GM19438 (cell line): ENCODE data around the gene PAGE2B.
"Not testable (repeated sequence)": the region's sequence is repeated elsewhere in the genome, so short reads cannot be mapped to it uniquely, and the experiment has no call there.

Experiments used
- ATAC-seq: cut with Tn5 transposase; IDR thresholded peaks from one replicate; pipeline ENCODE4 v1.9.1; 2021; ENCODE audit warnings: low read depth; ENCODE audit not compliant: unreplicated experiment

PAGE2B gene

DNA sequence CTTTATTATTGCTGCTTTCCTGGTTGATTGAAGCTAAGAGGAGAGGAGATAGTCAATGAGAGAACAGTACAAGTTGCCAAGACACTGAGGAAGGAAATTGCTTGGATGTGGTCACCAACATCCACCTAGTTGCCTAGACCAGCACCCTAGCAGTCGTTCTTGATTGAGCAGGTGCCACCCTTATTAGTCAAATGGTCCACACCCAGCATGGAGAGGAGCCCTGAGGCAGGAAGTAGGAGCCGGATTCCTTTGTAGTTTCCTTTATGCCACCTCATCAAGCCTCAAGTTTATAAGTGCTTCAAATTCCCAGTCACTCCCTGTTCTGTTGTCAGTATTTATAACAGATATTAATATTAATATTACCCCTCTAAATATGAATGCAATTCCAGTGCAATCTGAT is 33.1 kb downstream of the PAGE2B start:
- ATAC-seq, result no peak

DNA sequence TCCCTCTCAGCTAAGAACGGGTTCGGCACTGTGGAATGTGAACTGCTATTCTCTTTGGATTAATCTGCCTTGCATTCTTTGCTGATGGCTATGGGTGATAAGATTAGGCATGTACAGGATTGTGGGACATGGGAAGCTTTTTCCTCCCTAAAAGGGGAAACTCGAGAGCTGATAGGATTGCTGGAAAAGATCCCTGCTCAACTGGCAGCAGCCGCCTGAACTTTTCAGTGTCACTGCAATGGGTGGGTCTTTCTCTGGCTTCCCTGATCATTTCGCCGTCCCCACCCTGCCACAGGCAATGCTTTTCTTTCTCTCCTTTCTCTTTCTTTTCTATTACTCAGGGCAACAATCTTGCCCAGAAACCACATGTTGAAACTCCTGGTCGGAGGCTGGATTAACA is 34.5 kb downstream of the PAGE2B start:
- ATAC-seq, result no peak

DNA sequence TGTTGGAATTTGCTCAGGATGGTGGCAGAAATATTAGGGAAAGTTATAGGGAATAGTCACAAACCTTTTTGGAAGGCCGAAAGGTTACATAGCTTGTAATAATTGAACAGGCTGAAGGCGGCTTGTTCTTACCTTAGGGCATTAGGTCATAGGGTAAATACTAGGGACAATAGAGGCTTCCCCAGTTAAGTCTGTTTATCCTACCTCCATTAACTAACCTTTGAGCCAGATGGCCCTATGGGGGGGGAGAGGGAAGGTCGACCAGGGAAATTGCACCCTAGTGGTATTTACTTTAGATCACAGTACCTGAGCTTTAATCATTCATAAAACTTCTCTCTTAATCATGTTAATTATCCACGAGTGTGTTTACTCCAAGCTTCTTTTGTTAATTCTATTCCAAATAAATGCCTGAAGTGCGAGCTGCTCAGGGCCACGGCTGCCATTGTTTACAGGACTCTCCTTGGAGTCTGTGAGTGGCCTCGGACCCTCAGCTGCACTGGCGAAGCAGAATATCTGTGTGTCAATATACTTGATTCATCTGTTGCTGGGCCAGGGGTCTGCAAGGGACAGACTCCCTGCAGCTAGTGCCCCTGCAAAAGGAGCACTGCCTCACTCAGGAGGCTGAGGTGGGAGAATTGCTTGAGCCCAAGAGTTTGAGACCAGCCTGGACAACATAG is 36.9 kb downstream of the PAGE2B start:
- no peak for ATAC-seq

DNA sequence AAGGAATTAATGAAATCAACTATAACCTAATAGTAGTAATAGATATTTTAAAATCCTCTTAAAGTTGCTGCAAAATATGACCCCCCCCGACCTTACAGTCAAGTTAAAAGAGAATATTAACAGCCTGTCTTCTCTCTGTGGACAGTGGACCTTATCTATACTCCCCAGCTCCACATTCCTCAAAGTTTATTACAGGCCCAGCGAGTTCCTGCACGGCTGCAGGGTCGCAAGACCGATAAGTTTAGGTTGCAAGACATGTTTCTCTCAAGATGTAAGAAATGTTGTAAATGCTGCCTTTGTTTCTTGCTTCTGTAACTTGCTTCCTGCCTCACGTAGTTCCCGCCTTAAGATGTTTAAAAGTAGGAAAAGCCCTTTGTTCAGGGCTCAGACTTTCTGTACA is 41.8 kb downstream of the PAGE2B start:
- ATAC-seq, result not testable (repeated sequence)

DNA sequence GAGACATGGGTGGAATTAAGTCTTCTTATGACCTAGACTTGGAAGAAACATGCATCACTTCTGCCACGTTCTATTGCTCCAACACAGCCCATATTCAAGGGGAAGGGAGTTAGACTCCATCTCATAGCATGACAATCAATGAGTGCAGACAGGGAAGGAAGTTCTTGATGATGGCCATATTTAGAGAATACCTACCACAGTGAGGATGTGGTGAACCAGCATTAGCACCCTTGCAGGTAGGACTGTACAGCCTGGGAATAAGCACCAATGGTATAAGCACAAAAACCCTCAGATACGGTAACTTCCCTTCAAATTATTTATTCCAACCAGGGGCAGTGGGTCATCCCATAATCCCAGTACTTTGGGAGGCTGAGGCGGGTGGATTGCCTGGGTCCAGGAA is 43.7 kb downstream of the PAGE2B start:
- ATAC-seq, result no peak

DNA sequence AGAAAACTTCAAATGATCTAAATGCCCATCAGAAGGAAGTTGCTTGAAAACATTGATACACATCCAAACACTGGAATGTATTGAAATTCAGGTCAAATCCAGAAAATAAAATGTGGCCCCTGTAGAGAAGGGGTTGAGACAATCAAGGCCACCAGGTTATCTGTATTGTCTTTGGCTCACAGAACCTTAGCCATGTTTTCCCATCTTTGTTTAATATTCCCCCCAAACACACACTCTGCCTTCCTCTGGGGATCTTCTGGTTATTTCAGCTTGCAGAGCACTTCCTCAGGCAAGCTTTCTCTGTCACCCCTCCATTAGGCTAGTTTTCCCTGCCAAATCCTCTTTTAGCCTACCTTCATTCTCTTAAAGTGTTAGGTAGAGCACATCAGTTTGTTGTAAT is 44.4 kb downstream of the PAGE2B start:
- no peak for ATAC-seq

DNA sequence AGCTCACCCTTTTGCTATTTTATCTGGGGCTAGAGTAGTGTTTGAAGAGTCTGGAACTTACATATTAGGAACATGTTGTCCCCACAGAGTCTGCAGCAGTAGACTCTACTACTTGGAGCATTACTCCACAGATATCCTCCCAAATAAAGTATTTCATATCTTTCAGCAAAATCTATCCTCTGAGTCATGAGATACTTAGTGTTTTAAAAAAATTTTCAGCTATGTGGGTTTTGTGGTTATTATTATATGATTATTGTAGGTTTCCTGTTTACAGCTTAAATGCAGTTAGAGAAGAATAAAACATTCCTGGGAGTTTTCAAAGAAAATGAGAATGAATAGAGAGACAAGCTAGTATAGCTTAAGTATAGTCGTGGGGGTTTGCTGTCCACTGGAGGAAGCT is 44.9 kb downstream of the PAGE2B start:
- ATAC-seq, result no peak

DNA sequence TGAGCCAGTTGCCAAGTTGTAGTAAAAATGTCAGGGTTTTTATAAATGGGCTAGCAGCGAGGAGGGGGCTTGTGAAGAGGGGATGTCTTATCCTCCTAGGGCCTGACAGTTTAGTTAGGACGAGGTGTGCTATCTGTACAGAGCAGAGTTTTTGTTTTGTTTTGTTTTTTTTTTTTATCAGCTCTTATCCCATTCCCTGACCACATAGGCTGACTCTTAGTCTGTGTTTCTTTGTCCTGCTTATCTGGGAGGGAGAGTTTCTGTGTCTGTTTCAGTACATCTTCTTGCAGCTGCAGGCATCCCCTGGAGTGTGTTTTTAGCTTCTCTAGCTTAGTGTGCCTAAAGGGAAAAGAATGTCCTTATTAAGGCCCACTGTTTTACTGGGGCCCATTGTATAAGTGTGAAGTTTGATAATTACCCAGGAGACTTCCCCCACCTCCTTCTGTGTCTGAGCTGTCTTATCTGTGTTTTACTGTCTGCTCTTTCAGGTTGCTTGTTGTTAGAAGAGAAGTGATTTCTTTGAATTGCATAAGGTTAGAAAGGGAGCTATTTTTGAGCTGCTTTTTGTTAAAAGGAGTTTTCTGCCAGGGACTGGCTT is 46.0 kb downstream of the PAGE2B start:
- ATAC-seq, result no peak

DNA sequence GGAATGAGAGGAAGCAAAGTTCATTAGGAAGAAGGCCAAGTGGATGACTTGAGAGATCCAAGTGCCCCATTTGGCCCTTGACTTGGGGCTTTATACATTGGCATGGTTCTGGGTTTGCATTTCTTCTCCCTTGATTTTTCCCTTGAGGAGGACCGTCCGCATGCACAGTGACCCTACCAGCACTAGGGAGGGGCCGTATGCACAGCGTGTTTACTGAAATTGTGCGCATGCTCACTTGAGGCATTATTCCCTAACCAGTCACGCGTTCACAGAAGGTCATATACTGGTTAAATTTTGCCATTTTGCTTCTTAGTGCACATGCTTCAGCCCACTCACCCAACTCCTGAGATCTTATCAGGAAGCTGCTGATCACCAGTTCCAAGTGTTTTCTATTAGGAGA is 49.1 kb downstream of the PAGE2B start:
- ATAC-seq, result no peak

DNA sequence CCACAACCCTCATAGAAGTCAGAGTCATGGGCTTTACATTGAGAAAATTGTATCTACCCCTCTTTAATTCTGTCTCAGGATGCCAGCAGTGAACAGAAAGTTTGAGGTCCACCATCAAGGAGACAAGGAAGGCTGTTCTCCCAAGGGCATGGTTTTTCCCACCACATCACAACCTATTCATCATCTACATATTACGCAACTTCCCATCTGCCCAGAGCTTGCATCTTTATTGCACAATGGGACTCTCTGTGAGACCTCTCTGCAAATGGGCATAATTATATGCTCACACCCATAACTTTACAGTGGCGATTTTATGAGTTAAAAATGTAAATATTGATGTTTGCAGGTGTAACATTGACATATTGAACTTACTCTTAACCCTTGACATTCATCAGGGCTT is 52.9 kb downstream of the PAGE2B start:
- no peak for ATAC-seq
